ENCODE measurements around the gene CCDC142.
"Not testable (repeated sequence)": the region's sequence is repeated elsewhere in the genome, so short reads cannot be mapped to it uniquely, and the experiment has no call there.

CCDC142 gene

DNA sequence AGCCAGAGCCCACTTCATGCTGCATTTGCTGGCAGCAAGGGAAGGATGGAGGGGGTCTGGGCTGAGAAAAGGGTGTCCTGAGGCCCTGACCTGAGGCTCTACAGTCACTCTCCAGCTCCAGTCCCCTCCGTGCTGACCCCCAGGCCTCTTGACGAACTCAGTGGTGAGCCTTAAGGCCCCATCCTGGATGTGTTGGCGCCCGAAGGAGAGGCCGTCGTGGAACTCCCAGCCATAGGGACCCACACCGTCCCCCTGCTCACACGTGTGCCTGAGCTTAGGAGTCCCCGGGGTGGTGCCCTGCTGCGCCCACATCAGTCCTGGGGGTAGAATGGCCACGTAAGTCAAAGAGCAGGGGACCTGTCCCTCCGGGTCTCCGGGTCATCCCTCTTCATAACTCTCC, 18.4 kb downstream of the CCDC142 start:
- no peak for DNase-seq

DNA sequence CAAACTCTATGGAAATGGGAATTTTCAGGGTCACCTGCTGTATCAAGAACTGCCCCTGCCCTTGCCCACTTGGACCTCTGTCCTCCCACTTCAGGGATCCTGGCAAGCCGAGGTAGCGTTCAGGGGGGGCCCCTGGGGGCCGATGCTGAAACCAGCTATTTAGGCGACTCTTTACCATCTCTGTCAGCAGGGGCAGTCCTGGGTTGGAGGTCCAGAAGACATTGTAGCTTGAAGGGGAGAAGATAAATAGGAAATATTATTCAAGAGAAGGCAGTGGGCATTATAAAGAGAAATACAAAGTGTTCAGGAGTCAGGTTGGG, 20.1 kb downstream of the CCDC142 start:
- no peak for DNase-seq

DNA sequence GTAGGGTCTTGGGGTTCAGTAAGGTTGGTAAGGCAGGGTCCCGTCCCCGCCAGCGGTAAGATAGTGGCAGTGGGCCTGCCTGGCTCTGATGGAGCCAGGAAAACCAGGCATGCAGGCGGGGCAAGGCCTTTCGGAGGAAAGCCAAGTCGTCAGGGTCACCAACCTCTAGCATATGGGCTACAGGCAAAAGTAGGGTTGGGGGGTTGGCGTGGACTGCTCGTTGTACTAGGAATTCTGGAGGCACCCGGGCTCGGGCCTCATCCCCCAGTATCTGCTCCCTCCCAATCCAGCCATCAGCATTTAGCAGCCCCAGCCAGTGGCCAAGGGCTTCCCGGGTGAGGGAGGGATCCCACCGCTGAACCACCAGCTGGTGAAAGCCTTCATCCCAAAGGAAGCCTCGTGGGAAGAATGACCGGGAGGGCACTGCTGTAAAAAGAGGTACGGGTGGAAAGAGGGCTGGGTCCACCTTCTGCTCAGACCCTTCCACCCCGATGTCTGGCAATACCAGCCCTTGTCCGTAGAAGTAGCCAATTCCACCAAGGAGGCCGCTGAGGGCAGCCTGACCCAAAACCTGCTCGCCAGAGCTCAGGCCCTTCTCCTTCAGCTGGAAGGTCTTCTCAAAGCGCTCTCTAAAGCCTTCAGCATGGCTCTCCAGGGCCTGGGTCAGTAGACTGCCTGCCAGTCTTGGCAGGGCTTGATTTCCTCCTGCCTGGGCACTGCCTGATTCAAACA, 20.6 kb downstream of the CCDC142 start:
- DNase-seq: no peak

DNA sequence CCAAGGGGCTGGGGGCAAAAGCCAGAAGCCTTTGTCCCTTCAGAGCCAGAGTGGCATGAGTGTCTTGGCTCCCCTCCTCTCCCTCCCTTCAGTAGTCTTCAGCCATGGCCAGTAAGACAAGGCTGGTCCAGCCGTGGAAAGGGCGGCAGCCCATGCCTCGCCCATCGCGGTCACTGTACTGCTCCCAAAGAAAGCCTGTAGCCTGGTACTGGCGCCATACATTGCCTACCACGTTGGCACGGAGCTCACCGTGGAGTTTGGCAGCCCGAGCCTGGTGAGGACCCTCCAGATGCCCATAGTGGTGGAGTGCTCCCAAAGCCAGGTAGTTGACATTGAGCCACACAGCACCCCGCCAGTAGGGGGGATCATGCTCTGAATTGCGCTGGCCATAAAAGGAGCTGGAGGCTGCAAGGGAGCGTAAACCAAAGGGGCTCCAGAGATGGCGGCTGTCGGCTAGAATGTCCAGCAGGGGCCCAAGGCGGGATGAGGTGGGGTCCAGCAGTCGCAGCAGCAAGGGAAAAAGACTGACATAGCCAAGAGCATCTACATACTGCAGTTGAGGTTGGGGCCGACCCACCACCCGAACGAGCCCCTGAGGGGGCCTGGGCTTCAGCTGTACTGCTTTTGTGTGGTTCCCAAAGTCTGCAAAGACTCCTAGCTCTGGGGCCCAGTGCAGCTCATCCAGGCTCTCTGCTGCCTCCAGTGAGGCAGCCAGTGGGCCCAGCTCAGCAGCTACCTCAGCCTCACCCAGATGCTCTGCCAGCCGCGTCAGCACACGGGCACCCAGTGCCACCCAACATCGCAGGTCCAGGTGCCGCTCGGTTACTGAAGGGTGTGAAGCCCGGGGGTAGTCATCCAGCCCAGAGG, 21.4 kb downstream of the CCDC142 start:
- DNase-seq: no peak

DNA sequence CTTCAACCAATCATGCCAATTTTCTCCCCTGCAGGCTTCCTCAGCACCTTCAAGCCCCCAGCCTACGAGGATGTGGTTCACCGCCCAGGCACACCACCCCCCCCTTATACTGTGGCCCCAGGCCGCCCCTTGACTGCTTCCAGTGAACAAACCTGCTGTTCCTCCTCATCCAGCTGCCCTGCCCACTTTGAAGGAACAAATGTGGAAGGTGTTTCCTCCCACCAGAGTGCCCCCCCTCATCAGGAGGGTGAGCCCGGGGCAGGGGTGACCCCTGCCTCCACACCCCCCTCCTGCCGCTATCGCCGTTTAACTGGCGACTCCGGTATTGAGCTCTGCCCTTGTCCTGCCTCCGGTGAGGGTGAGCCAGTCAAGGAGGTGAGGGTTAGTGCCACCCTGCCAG, 22.6 kb downstream of the CCDC142 start:
- not testable (repeated sequence) for DNase-seq

DNA sequence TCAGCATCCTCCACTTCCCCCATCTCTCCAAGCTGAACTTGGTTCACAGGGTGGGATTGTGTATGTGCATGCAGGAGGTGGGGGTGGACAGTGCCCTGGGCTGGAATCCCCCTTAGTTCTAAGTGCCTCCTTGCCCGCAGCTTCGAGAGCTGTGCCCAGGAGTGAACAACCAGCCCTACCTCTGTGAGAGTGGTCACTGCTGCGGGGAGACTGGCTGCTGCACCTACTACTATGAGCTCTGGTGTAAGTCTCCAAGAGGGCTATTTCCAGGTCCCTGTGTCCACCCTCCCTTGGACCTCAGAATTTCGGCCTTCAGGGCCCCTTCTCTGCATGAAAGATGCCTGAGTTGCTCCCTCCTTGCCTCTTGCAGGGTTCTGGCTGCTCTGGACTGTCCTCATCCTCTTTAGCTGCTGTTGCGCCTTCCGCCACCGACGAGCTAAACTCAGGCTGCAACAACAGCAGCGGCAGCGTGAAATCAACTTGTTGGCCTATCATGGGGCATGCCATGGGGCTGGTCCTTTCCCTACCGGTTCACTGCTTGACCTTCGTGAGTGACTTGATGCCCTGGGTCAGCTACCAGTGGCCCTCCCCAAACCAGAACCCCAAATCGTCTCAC, 23.2 kb downstream of the CCDC142 start:
- DNase-seq: not testable (repeated sequence)

DNA sequence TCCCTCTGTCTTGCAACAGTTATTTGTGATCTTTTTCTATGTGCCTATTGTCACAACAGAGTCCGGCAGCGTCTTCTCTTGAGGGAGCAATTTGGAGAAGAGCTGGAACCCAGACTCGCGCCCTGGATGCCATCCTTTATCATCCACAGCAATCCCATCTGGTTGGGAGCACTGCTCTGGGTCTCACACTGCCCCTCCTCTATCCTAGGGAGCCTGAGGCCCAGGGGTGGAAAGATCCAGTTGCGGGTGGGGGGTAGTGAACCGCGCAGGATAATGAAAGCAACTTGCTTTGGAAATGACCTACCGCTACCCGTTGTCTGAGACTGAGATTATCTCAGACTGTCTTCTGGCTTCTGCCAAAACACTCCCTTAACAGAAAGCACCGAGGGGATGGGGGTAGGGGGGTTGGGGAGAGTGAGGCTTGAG, 23.8 kb downstream of the CCDC142 start:
- no peak for DNase-seq

DNA sequence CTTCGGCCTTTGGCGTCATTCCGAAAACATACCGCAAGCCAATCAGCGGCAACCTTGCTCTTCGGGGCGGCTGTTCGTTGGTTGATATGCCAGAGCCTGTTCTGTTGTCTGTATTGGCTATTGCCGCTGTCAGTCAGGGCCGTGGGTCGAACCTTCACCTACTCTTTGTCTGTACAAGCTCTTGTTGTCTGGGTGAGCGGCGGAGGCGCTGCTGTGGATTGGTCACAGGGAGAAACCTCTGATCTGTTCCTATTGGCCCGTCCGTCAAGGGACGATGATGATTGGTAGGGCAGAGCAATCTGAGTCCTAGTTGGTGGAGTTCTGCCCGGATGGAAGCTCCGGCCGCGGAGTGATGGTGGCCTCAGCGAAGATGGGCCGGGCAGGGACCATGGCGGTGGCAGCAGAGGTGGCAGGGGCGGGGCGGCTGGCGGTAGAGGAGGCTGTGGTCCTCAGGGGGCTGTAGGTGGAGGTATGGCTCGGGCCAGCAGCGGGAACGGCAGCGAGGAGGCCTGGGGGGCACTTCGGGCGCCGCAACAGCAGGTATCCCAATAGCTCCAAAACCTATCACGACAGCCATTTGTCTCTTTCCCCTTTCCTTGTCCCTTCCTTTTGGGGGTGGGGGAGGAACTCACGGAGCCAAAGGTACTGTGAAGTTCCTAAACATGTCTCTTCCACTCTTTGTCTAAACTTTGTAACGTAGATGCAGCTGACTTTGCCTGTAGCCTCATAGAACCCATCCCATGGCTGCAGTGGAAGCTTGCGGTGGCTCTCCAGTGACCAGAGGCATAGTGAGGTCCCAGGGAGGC, 24.5 kb downstream of the CCDC142 start, which contains the start of gene WBP1:
Gene WBP1, plus strand, starts transcription at position 307 of the 806 bp plus-strand sequence. Its CDS starts 165 bp downstream, at position 472.
- DNase-seq: peak; percentile 89 to 100 (median 99)

DNA sequence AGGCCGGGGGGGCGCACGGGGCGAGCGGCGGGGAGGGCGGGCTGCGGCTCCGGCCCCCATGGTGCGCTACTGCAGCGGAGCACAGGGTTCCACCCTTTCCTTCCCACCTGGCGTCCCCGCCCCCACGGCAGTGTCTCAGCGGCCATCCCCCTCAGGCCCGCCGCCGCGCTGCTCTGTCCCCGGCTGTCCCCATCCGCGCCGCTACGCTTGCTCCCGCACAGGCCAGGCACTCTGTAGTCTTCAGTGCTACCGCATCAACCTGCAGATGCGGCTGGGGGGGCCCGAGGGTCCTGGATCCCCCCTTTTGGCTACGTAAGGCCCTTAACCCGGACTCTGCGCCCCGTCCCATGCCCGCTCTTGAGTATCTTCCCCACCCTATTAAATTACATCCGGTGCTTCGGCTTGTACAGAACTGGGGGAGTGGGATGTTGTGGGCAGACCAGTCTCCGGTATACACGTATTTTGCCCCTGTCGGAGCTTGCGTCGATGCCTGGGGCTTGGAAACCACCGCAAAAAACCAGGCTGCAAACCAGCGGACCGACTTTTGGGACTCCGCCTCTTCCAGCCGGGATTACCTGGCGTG, 25.2 kb downstream of the CCDC142 start:
- DNase-seq: peak in 5 of 14 donors; percentile 63 to 80 (median 76)

DNA sequence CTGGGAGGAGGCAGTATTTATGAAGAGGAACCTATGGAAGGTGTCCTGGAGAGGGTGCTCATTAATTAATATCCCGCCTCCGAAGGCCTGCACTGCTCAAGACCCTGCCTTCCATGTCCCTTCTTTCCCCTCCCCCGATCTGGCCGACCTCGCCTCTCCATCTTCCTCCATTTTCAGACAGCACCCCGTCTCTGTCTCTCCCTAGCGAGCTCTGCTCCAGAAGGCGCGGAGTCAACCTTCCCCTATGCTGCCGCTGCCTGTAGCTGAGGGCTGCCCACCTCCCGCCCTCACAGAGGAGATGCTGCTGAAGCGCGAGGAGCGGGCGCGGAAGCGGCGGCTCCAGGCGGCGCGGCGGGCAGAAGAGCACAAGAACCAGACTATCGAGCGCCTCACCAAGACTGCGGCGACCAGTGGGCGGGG, 25.7 kb downstream of the CCDC142 start:
- no peak for DNase-seq

DNA sequence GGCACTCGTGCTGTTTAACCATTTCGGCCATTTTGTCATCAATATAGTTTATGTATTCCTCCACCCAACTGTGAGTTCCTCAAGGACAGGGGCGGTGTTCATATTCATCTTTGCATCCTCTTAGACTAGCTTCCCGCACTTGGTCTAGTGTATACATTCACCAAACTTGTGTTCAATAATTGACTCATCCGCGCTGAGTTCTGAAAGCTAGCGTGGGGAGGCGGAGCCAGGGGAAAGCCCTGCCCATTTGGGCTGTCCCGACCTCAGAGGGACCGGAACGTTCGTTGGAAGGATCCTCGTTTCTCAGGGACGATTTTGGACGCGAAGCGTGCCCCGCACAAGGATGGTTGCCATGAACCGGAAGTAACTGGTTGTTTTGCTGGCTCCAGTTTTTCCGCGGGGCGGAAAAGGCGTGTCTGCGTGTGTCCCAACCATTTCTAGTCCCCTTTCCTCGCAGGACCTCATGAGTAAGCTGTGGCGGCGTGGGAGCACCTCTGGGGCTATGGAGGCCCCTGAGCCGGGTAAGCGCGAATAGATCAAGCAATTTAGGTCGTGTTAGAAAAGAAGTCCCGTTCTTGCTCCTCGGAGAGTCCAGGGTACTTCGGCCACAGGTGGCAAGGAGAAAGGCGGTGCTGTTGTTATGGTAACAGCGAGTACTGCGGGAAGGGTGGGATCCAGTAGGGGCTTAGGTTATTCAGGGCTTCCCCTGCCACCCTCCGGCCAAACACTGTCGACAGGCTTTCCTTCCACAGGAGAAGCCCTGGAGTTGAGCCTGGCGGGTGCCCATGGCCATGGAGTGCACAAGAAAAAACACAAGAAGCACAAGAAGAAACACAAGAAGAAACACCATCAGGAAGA, 27.9 kb downstream of the CCDC142 start, which contains the start of gene INO80B:
Gene INO80B, plus strand, starts transcription at position 434 of the 858 bp plus-strand sequence. Its CDS starts 30 bp downstream, at position 464.
- peak; percentile 68 to 97 (median 94) for DNase-seq

DNA sequence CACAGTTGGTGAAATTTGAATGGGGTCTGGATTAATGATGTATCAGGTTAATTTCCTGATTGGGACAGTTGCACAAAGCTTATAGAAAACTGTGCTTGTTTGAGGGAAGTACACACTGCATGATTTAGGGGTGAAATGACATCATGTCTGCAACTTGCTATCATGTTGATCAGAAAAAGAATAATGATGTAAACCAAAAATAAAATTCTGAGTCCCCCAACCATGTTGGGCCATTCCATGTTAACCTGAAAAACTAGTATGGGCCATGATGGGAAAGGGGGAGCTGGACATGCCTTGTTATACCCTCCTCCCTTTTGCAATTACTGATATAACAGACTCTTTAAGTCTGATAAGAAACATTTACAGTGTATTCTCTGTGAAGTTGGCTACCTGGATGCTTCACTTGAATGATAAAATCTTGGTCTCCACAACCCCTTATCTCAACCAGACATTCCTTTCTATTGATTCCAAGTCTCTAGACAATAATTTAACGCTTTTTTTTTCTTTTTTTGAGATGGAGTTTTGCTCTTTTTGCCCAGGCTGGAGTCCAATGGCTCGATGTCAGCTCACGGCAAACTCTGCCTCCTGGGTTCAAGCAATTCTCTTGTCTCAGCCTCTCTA, 32.1 kb downstream of the CCDC142 start:
- DNase-seq: no peak

DNA sequence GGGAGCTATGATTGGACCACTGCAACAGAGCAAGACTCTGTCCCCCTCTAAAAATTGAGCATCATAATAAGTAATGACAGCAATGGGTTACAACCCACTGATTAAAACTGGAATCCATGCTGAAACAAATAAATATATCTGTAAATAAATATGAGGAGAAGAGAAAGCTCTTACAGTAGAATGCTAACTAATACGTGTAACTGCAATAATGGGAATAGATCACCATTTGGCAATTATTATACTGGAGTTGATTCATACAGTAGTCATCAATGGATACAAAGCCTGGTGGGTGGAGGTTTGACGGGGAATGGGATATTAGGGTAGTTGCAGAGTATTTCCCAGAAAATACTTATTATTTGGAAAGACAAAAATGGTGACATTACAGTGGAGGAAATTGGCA, 34.0 kb downstream of the CCDC142 start:
- DNase-seq: no peak

DNA sequence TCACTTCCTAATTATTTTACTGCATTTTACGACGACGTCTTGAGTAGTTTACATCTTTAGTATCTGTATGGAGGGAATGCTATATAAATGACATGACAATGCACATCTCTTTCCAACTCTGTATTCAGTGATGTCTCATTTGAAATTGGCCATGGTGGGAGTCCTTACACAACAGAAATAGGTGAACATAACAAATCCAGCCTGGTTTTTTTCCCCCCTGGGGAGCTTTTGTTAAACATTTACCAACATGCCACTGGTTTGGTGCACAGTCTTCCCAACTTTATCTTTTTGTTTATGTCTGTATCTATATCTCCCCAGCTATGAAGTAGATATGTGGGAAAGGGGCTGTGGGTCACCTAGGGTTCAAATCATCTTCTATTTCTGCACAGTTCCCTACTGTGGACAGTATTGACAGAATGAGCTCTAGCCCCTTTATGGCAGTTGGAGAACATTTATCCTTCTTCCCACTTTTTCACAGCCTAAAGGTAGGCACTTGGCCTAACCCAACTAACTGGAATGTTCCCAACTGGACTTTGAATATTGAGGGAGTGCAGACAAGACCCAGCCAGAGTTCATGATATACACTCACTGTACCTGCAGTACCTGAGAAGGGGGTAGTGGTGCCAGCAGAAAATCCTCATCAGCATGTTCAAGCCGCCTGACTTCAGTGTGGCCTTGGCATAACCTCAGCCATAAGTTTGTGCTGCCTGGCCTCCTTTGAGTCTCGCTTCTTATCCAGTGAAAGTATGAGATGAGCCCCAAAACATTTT, 35.4 kb downstream of the CCDC142 start:
- no peak for DNase-seq

DNA sequence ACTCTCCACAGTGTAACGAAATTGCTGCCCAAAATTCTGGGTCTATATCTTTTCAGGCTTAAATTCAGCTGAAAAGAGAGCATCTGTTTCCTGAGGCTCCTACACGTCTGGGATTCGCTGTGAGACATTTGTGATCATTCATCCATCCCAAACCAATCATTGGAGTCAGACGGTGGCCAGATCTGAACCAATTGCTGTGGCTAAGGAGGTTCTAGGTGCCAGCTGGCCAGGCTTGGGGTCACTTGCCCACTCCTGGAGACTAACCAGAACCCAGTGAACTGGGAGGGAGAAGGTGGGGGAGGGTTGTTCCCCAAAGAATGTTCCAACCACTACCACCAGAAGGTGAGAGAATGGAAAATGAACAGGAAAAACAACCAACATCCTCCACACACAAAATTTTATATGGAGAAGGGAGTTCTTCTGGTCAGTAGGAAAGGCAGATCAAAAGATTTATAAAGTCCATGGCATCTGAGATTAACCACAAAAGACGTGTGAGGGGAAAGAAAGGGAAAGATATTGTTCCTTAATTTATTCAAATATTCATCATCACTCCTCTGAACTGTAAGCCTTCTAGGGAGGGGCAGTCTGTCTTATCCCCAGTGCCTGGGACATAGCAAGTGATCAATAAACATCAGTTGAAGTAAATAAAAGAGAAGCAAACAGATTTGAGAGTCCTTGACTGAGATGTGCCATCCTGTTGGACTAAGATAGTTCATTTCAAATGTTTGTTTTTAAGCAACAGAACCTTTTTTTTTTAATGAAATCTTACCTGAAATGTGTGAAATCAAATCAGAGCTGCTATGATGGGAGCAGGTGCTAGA, 38.1 kb downstream of the CCDC142 start:
- no peak for DNase-seq

DNA sequence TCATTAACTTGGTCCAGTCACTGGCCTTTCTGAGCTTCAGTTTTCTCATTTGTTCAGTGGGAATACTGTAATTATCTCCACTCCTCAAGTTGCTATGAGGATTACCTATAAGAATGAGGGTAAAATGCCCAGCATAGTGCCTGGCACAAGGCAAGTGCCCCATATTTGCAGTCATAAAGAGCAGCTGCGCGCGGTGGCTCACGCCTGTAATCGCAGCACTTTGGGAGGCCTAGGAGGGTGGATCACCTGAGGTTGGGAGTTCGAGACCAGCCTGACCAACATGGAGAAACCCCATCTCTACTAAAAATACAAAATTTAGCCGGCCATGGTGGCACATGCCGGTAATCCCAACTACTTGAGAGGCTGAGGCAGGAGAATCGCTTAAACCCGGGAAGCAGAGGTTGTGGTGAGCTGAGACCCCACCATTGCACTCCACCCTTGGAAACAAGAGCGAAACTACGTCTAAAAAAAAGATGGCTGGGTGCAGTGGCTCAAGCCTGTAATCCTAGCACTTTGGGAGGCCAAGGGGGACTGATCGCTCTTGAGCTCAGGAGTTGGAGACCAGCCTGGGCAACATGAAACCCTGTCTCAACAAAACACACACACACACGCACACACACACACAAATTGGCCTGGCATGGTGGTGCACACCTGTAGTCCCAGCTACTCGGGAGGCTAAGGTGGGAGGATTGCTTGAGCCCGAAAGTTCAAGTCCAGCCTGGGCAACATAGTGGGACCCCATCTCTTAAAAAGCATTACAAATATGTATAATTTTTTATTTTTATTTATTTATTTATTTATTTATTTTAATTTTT, 40.1 kb downstream of the CCDC142 start:
- DNase-seq: not testable (repeated sequence)

DNA sequence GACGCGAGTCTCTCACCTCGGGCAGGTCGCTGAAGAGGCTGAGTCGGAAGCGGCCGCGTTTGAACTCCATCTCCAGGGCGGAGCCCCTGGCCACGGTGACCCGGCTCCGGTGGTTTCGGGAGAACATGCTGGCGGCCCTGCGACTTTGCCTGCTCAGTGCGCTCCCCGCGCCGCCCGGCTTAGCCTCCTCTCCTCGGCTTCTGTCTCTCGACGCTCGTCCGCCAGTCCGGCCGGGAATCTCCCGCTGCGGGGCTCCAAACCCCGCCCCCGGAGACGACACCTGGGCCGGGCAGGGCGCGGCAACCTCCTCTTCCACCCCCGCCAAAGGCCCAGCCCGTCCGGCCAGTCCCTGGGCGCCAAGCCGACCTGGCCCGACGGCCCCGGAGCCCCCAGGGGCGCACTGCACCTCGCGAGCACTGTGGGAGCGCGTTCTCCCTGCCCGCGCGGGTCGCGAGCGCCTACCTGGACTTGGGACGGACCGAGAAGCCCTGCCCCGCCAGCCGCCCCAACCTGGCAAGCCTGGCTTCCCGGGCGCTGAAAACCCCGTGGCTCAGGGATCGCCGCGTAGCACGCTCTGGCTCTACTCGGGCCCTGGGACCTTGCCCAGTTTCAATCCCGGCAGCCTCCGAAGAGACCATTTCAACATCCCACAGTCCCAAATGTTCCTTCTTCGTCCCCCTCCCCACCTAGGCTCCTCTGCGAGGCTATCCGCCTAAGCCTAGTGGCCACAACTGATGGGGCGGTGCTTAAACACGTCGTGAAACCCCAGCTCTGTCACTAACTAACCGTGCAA, 40.9 kb downstream of the CCDC142 start, which contains the start of gene RTKN:
Gene RTKN, minus strand, starts transcription at position 248 of the 793 bp plus-strand sequence. Its CDS starts 121 bp downstream, at position 127.
- peak in 3 of 14 donors; percentile 24 to 54 (median 30) for DNase-seq
